Testis (tissue), 3 donors: Measurements from ENCODE around the gene TBC1D23. TPM values are rescaled to one million over a fixed set of nuclear protein-coding genes. Genes with fewer than 3 reads are reported as not detected.

ENCODE experiments used
- DNase-seq: peaks from one replicate; pipeline ENCODE4 v3.0.0-alpha.2; 2019
- H3K27ac ChIP-seq, 2 donors: fragments of 200-600 bp; sonication (generic); one replicate each; pipeline ENCODE4 v1.5.1; 2019
- H3K27me3 ChIP-seq: fragments of 200-600 bp; sonication (generic); one replicate; pipeline ENCODE4 v1.5.1; 2019
- H3K36me3 ChIP-seq: fragments of 200-600 bp; sonication (generic); one replicate; pipeline ENCODE4 v1.5.1; 2017; ENCODE audit warnings: low read depth; ENCODE audit errors: missing control alignments
- H3K4me1 ChIP-seq: fragments of 200-600 bp; sonication (generic); one replicate; pipeline ENCODE4 v1.5.1; 2019
- H3K4me3 ChIP-seq, 2 donors: fragments of 200-600 bp; sonication (generic); one replicate each; pipeline ENCODE4 v1.5.1; 2017 to 2019
- H3K9me3 ChIP-seq: fragments of 200-600 bp; sonication (generic); one replicate; pipeline ENCODE4 v1.5.1; 2017
- CTCF ChIP-seq, 3 experiments: fragments of 450-650 bp in 2 of 3; fragments of 200-600 bp in 1 of 3; sonication (generic) in 1 of 3; IDR thresholded peaks; one replicate each; pipeline ENCODE4 v1.5.1; 2016 to 2019; ENCODE audit warnings: antibody characterized with exemption in 3 of 3, mild to moderate bottlenecking in 2 of 3, moderate library complexity in 1 of 3
- POLR2A ChIP-seq: fragments of 450-650 bp; IDR thresholded peaks from one replicate; pipeline ENCODE4 v1.6.1; 2017; ENCODE audit warnings: antibody characterized with exemption, mild to moderate bottlenecking, moderate library complexity
- WGBS, 2 donors: methylation state at CpG; one replicate each; pipeline ENCODE4 v1.1.5; 2018; 5-methylcytosine and 5-hydroxymethylcytosine counted together
- intact Hi-C: fragments of 100-400 bp; cut with DNase I; formaldehyde crosslinking; loops from one replicate; pipeline ENCODE4 v1.15.1; 2023; ENCODE audit warnings: low total_unique reads
- polyA plus RNA-seq: library from polyadenylated mRNA; stranded (reverse); fragments of 350-450 nt; fragmentation: Illumina TruSeq; extraction: RNeasy Lipid Tissue Mini Kit (QIAGEN cat#74804); gene quantifications from one replicate; pipeline ENCODE4 v1.2.3, GENCODE V29; 2014; ENCODE audit warnings: low read depth, low replicate concordance; ENCODE audit not compliant: insufficient read depth
- total RNA-seq, 2 donors: library from RNA; depleted of rRNA; stranded (reverse); fragments of >200 nt; gene quantifications; one replicate each; pipeline ENCODE4 v1.2.3, GENCODE V29; 2016

TBC1D23 gene
- total and polyA plus RNA-seq, 3 donors from 2014 or later = 20.6 to 35.6 (median 28.7) TPM

GRCh38 chr3:100278910-100279309 is 18.1 kb downstream of the TBC1D23 start:
- intact Hi-C loops = no loop called here
- no peak overlapping the region for H3K27ac ChIP-seq
- WGBS, 2 donors = 86 to 87% methylated on average over 2 of the region's 2 CpGs

GRCh38 chr3:100288288-100288894 is 27.6 kb downstream of the TBC1D23 start:
- DNase-seq = no peak
- H3K4me1 ChIP-seq = no peaks in the 10 kb centered on the region
- H3K9me3 ChIP-seq = no peaks in the 10 kb centered on the region
- intact Hi-C loops = no loop called here
- H3K27me3 ChIP-seq = no peaks in the 10 kb centered on the region
- TF ChIP-seq CTCF (IDR thresholded peaks at IDR 0.05) = no peak
- TF ChIP-seq POLR2A = no peak
- H3K4me3 ChIP-seq = no peak overlapping the region
- no peaks in the 10 kb centered on the region for H3K36me3 ChIP-seq
- H3K27ac ChIP-seq = no peak overlapping the region

More at GRCh38 chr3:100278910-100279309, 18.1 kb downstream of the TBC1D23 start:
- no peaks in the 10 kb centered on the region for H3K9me3 ChIP-seq
- no peaks in the 10 kb centered on the region for H3K4me1 ChIP-seq
- no peaks in the 10 kb centered on the region for H3K27me3 ChIP-seq
- no peak for DNase-seq
- no peaks in the 10 kb centered on the region for H3K36me3 ChIP-seq
- H3K4me3 ChIP-seq = no peak overlapping the region
- TF ChIP-seq CTCF (IDR thresholded peaks at IDR 0.05) (no peak), POLR2A (no peak)

GRCh38 chr3:100289339-100289738 is 28.5 kb downstream of the TBC1D23 start:
- no peak for DNase-seq
- Histone ChIP-seq H3K4me1 (no peaks in the 10 kb centered on the region), H3K27me3 (no peaks in the 10 kb centered on the region), H3K4me3 (no peak overlapping the region), H3K9me3 (no peaks in the 10 kb centered on the region), H3K36me3 (no peaks in the 10 kb centered on the region), H3K27ac (no peak overlapping the region)
- WGBS, 2 donors = 59 to 69% methylated on average over 2 of the region's 2 CpGs
- intact Hi-C loops = no loop called here
- TF ChIP-seq POLR2A (no peak), CTCF (IDR thresholded peaks at IDR 0.05) (no peak)

- no peak for DNase-seq
- no peaks in the 10 kb centered on the region for H3K9me3 ChIP-seq
- no peaks in the 10 kb centered on the region for H3K27me3 ChIP-seq
- no peak overlapping the region for H3K27ac ChIP-seq
- no peaks in the 10 kb centered on the region for H3K4me1 ChIP-seq
- intact Hi-C loops = no loop called here
- 86 to 95% methylated on average over 1 of the region's 1 CpG for WGBS, 2 donors
- TF ChIP-seq CTCF (IDR thresholded peaks at IDR 0.05) = no peak
- no peak for TF ChIP-seq POLR2A
- no peak overlapping the region for H3K4me3 ChIP-seq
- H3K36me3 ChIP-seq = no peaks in the 10 kb centered on the region
Measured at GRCh38 chr3:100295089-100295488, 34.3 kb downstream of the TBC1D23 start.

GRCh38 chr3:100297784-100298183 is 37.0 kb downstream of the TBC1D23 start:
- Histone ChIP-seq H3K9me3 (no peaks in the 10 kb centered on the region), H3K4me1 (no peaks in the 10 kb centered on the region), H3K27ac (no peak overlapping the region), H3K27me3 (no peaks in the 10 kb centered on the region), H3K4me3 (no peak overlapping the region), H3K36me3 (no peaks in the 10 kb centered on the region)
- WGBS, 2 donors = 98 to 99% methylated on average over 2 of the region's 2 CpGs
- no peak for DNase-seq
- TF ChIP-seq POLR2A (no peak), CTCF (IDR thresholded peaks at IDR 0.05) (no peak)
- intact Hi-C loops = no loop called here
